Stimulated activated CD4-positive, alpha-beta T cell treated with anti-CD3 and anti-CD28 coated beads, Interleukin-1b, Interleukin-23, amount 100 ng/mL, for 24 hours (primary cell): ENCODE results near the gene KCNQ2.
"Not testable (repeated sequence)": the region's sequence is repeated elsewhere in the genome, so short reads cannot be mapped to it uniquely, and the experiment has no call there.

Experiments
- DNase-seq, 4 experiments: peaks; one replicate each; pipeline ENCODE4 v3.0.0-alpha.2; 2020; ENCODE audit warnings: low read depth in 4 of 4, low spot score in 1 of 4

KCNQ2 gene

DNA sequence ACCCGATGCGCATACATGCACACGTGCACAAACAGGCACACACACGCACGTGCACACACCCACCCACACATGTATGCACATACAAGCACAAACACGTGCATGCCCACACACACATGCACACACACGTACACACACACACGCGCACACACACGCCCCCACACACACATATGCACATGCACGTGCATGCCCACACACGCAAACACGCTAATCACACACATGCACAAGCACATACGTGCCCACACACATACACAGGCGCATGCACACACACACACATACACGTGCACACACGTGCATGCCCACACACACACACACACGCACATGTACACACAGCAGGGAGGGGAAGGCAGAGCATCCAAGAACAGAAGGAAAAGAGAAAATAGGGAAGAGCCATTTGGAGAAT is 84.5 kb downstream of the KCNQ2 start:
- no peak for DNase-seq

DNA sequence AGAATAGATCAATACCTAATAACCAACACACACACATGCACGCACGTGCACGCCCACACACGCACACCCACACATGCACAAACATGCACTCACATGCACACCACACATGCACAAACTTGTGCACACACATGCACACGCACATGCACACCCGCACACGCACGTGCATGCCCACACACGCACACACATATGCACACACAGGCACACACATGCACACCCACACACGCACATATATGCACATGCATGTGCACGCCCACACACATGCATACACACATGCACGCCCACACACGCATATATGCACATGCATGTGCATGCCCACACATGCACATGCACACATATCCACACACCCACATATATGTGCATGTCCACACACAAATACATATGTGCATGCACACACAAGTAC is 85.1 kb downstream of the KCNQ2 start:
- DNase-seq = no peak

- DNase-seq = no peak
Measured at GRCh38 chr20:63386491-63386890, 86.0 kb downstream of the KCNQ2 start.

DNA sequence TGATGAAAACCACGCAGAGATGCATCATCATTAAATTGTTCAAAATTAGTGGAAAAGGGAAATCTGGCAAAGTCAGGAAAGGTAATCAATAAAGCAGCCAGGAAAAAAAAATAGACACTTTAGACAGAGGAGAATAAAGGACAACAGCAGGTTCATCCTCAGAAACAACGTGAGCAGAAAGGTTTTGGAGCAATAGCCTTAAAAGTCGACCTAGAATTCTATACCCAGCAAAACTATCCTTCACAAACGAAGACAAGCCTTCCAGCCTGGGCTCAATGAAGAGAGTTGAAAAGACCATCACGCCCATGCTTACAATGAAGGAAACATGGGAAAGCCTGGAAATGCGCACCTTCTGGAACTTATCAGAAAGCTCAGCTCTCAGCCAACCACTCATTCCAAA is 86.6 kb downstream of the KCNQ2 start:
- no peak for DNase-seq

DNA sequence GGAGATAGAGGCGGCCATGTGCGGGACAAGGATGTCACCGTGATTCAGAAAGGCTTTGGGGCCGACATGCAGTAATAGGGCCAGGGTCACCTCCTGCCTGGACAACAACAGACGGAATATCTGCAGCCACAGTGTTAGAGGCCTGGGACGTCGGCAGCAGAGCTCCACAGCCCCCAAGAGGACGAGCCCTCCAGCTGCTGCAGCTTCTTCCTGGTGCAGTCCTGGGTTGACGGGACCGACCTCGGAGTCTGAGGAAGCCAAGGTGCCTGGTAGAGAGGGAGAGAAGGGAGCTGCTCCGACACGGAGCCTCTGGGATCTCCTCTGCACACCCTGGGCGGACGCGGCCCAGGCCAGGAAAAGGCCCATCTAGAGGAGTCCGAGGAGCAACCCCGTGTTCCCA is 88.1 kb downstream of the KCNQ2 start:
- DNase-seq = no peak

- no peak for DNase-seq
Measured at GRCh38 chr20:63383556-63383955, 88.9 kb downstream of the KCNQ2 start.

- DNase-seq = no peak
Measured at GRCh38 chr20:63382551-63383300, 89.7 kb downstream of the KCNQ2 start.

DNA sequence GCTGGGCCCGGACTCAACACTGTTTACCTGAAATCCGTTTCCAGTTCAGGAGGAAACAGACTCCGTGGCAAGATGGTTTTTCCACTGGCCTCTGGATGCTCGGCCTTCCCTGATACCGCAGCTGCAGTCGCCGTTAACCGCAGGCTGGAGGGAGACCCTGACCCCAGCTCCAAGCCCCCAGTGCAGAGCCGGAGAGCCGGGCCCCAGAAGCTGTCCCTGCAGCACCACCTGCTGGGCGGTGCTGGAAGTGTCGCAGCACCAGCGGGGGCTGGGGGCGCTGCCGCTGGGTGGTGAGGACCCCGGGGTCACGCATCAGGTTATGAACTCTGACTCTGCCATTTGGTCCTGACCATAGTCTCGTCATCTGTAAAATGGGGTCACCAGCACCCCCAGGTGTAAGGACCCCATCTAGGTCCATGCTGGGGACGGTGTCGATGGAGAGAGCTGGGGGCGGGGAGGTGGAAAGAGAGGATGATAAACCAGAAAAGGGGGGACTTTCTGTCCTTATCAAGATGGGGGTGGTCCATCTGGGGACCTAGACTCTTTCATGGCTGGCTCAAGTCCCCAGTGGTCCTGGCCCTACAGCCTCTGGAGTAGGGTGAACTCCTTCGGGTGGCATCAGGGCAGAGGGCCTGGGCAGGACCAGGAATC is 90.5 kb downstream of the KCNQ2 start:
- DNase-seq = peak in 3 of 4 experiments; percentile 5 to 16 (median 9)

DNA sequence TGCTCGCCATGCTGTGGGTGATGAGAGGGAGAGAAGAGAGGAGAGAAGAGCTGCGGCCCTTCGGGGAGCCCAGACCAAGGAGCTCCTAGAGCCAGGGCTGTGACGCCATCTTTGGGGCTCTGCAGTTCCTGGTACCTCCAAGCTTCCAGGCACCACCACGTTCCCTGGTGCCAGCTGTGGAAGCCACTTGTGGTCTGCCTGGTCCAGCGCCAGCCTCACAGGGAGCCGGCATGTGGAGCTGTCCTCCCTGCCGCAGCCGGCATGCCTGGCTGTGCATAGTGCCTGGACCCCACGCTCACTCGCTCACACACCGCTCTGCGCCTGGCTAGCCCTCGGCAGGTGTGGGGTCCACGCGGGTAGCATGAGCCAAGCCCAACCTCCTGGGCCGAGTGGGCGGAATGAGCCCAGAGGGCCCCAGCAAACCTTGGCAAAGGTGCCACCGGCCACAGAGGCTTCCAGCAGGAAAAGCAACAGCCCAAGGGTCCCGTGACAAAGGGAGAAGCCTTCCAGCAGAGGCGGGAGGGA is 92.0 kb downstream of the KCNQ2 start:
- no peak for DNase-seq

DNA sequence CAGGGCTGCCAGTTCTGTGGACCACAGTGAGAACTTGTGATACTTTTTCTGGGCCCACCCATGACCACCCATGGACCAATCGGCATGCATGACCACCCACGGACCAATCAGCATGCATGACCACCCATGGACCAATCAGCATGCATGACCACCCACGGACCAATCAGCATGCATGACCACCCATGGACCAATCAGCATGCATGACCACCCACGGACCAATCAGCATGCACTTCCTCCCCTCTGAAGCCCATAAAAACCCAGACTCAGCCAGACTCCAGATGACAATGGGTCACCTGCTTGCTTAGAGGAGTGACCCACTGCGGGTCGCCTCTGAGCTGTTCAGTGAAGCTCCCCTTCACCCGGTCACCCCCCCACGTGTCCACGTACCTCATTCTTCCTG is 92.6 kb downstream of the KCNQ2 start:
- not testable (repeated sequence) for DNase-seq

DNA sequence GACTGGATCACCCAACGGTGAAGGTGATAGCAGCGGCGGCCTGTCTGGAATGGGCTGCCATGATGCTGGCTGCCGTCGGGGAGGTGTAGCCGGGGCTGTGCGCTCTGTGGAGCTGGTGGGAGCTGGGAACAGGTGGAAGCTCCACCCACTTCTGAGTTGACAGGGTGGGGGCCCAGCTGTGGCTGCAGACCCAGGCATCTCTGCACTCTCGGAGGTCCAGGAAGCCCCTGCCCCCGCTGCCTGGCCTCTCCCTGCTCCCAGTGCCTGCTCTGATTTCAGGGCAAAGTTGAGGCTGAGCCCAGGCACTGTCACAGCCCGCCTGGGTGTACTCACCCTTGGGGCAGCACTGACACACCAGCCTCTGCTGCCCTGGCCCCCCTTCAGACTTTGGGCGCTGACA is 93.2 kb downstream of the KCNQ2 start:
- DNase-seq = no peak

- no peak for DNase-seq
Measured at GRCh38 chr20:63378626-63379025, 93.8 kb downstream of the KCNQ2 start.

DNA sequence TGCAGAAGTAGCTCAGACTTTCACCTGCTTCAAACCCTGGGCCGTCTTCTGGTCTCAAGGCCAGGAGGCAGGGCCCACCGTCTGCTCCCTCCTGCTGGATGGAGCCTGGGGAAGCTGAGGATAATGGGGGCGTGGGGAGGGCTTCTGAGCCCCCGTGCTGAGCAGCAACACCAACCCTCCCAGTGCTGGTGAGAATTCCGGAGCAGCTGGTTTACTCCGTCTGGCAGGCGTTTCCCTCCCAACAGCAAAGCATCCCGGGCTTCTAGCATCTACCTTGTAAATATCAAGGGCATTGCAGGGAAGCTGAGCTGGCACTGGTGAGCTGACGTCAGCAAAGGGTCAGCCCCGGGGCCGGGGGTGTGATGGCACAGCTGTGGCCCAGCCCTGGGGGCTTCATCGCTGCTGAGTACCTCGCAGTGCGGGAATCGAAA is 94.5 kb downstream of the KCNQ2 start:
- no peak for DNase-seq

- DNase-seq = no peak
Measured at GRCh38 chr20:63377256-63377941, 95.1 kb downstream of the KCNQ2 start.

DNA sequence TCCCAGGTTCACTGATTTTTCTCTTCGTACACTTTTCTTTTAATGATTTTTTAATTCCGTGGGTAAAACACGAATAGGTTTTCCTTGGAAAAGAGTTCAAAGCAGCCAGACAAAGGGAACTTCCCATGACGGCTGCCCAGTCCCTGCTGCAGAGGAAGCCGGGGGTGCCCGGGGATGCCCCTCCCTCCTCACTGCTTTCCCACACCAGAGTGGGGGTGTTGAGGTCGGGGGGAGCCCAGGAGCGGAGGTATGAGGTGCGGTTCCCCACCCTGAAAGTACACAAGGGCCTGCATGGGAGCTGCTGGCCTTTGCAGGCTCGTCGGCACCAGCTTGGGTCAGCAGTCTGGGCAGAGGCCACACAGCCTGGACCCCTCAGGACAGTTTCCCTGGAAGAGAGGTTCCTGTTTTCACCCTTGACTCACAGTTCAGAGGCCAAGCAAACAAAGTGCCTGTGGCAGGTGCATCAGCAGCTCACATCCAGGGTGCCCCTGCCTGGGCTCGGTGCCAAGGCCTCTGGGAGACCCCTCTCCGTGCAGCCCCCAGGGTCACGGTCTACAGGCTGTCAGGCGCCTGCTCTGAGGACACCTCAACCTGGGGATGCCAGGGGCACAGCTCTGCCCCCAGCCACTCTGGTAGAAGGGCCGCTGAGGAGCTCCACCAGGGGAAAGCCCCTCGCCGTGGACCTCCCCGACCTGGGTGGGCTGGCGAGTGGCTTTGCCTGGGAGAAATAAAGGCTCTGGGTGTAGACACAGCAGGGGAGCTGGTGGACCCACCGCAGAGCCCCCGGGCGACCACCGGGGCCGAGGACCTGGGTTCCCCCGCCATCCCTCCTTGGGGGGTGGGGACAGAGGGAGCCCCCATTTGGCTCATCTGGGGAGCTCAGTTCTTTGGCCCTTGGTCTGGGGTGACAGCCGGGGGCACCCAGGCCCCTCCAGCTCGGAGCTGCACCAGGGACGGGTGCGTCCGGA is 95.9 kb downstream of the KCNQ2 start:
- DNase-seq = no peak

DNA sequence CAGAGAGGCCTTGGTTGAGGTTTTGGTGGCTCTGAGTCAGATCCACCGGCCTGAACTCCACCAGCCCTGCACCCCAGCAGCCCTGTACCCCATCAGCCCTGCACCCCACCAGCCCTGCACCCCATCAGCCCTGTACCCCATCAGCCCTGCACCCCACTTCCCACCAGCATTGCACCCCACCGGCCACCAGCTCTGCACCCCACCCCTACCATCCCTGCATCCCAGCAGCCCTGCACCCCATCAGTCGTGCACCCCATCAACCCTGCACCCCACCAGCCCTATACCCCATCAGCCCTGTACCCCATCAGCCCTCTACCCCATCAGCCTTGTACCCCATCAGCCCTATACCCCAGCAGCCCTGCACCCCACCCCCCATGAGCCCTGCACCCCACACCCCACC is 97.0 kb downstream of the KCNQ2 start:
- no peak for DNase-seq

GRCh38 chr20:63374504-63374903 is 98.0 kb downstream of the KCNQ2 start:
- no peak for DNase-seq

DNA sequence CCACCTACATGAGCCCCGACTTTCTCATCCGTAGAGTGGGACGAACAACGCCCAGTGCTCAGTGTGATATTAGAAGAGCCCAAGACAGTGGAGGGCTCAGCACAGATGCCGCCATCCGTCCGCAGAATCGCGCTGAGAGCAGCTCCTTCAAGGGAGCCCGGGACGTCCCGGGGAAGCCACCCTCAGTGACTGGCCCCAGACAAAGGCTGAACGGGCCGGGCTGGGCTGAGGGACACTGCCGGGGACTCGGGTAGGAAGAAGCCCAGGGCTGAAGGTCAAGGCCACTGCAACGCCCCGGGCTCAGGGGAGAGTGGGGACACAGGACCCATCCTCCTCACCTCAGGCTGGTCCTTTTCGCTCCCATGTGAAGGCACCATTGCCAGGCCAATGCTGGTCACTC is 98.5 kb downstream of the KCNQ2 start:
- no peak for DNase-seq

DNA sequence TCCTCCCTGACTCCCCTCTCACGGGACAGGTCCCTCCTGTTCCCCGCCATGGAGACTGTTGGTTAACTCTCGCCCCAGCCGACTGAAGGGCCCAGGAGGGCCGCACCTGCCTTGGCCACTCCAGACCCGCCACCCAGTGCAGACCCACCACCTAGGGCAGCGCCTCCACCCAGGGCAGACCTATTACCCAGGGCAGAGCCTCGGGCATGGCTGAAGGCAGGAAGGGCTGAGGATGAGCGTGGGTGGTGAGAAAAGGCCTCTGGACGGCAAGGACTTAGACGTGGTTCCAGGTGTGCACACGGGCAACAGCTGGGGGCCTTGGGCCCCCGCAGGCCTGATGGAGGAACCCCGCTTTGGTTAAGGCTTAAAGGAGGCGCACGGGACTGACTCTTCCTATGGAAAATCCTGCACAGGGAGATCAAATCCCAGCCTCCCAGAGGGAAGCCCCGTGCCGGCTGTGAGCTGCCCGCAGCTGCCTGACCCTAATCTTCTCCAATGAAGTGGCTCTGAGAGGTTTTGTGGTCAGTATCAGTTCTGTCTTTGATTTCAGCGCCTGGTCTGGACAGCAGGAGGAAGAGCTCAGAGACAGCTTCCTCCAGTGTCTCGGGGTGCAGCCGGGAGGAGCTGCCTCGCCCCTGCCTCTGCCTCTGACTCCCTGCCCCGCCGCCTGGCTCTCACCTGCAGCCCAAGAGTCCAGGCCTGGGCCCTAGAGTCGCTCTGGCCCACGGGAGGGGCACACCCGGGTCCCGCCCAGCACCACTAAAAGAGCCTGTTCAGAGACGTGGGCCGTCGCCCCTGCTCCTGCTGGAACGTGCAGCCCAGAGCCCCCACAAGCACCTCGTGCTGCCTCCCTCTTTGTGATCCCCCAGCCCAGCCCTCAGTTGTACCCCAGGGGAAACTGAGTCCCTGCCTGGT is 99.2 kb downstream of the KCNQ2 start:
- DNase-seq = no peak
